NCI-H1436 treated with DMSO at 0.1 percent for 48 hours (cell line): ENCODE measurements around the gene TNFSF4.
"Not testable (repeated sequence)": the region's sequence is repeated elsewhere in the genome, so short reads cannot be mapped to it uniquely, and the experiment has no call there.

Experiments
- DNase-seq: peaks from one replicate; lab custom pipeline; 2025; lab: John Stamatoyannopoulos, UW

TNFSF4 gene

GRCh38 chr1:173164178-173164577 lies 43.0 kb downstream of the TNFSF4 start:
- no peak for DNase-seq

- no peak for DNase-seq
Observed at GRCh38 chr1:173163222-173163621, 43.9 kb downstream of the TNFSF4 start.

GRCh38 chr1:173162601-173163000 lies 44.5 kb downstream of the TNFSF4 start:
- DNase-seq, result no peak

- no peak for DNase-seq
Observed at GRCh38 chr1:173161510-173162221, 45.5 kb downstream of the TNFSF4 start.

- not testable (repeated sequence) for DNase-seq
Observed at GRCh38 chr1:173153964-173154363, 53.2 kb downstream of the TNFSF4 start.

GRCh38 chr1:173153503-173153902 lies 53.6 kb downstream of the TNFSF4 start:
- DNase-seq, result no peak

GRCh38 chr1:173152598-173152997 lies 54.5 kb downstream of the TNFSF4 start:
- DNase-seq, result no peak

GRCh38 chr1:173150795-173151194 lies 56.3 kb downstream of the TNFSF4 start:
- no peak for DNase-seq

GRCh38 chr1:173149887-173150286 lies 57.2 kb downstream of the TNFSF4 start:
- DNase-seq, result no peak

GRCh38 chr1:173148971-173149370 lies 58.2 kb downstream of the TNFSF4 start:
- DNase-seq, result no peak

GRCh38 chr1:173148545-173148944 lies 58.6 kb downstream of the TNFSF4 start:
- no peak for DNase-seq

- no peak for DNase-seq
Observed at GRCh38 chr1:173140733-173141132, 66.4 kb downstream of the TNFSF4 start.

GRCh38 chr1:173139706-173140105 lies 67.4 kb downstream of the TNFSF4 start:
- DNase-seq, result no peak

GRCh38 chr1:173137107-173137706 lies 69.9 kb downstream of the TNFSF4 start:
- DNase-seq, result no peak

- no peak for DNase-seq
Observed at GRCh38 chr1:173134800-173135199, 72.3 kb downstream of the TNFSF4 start.

- no peak for DNase-seq
Observed at GRCh38 chr1:173134029-173134428, 73.1 kb downstream of the TNFSF4 start.
